Endodermal cell (in vitro differentiated cells): ENCODE results near the gene KIF17. TPM values are rescaled to one million over a fixed set of nuclear protein-coding genes. Genes with fewer than 3 reads are reported as not detected.

ENCODE experiments used
- DNase-seq: peaks from one replicate; pipeline ENCODE4 v3.0.0-alpha.2; 2017
- H3K27ac ChIP-seq: 2 replicates; pipeline ENCODE4 v1.5.1; 2013; ENCODE audit warnings: mild to moderate bottlenecking, low read depth, low read length, moderate library complexity
- H3K27me3 ChIP-seq: 2 replicates; pipeline ENCODE4 v1.6.1; 2013; ENCODE audit warnings: mild to moderate bottlenecking, low read length, moderate library complexity; ENCODE audit not compliant: insufficient read depth, control insufficient read depth, poor library complexity, severe bottlenecking
- H3K36me3 ChIP-seq: 2 replicates; pipeline ENCODE4 v1.7.0; 2013; ENCODE audit warnings: mild to moderate bottlenecking, low read length, moderate library complexity; ENCODE audit not compliant: control insufficient read depth, insufficient read depth
- H3K4me1 ChIP-seq: one replicate; pipeline ENCODE4 v1.7.0; 2013; ENCODE audit warnings: low read length; ENCODE audit not compliant: control insufficient read depth, insufficient read depth
- H3K4me3 ChIP-seq: 2 replicates; pipeline ENCODE4 v1.5.1; 2013; ENCODE audit warnings: mild to moderate bottlenecking, low read length, moderate library complexity
- H3K9ac ChIP-seq: 2 replicates; pipeline ENCODE4 v1.6.1; 2013; ENCODE audit warnings: mild to moderate bottlenecking, low read length, moderate library complexity; ENCODE audit not compliant: poor library complexity, severe bottlenecking; ENCODE audit errors: extremely low read depth
- H3K9me3 ChIP-seq: 2 replicates; pipeline ENCODE4 v1.6.1; 2013; ENCODE audit warnings: mild to moderate bottlenecking, low read length, moderate library complexity; ENCODE audit not compliant: control insufficient read depth
- H3K27ac Mint-ChIP-seq: 2 replicates; pipeline ENCODE4 v1.8.0; 2020; ENCODE audit warnings: mixed read lengths
- H3K27me3 Mint-ChIP-seq: 2 replicates; pipeline ENCODE4 v1.8.0; 2021; ENCODE audit warnings: mild to moderate bottlenecking, mixed read lengths; ENCODE audit not compliant: insufficient read depth
- H3K36me3 Mint-ChIP-seq: 2 replicates; pipeline ENCODE4 v1.8.0; 2020; ENCODE audit warnings: low read depth, mixed read lengths
- H3K4me1 Mint-ChIP-seq: 2 replicates; pipeline ENCODE4 v1.8.0; 2020; ENCODE audit warnings: mixed read lengths
- H3K4me3 Mint-ChIP-seq: 2 replicates; pipeline ENCODE4 v1.8.0; 2020; ENCODE audit warnings: mild to moderate bottlenecking, moderate library complexity, mixed read lengths
- H3K9me3 Mint-ChIP-seq: 2 replicates; pipeline ENCODE4 v1.8.0; 2020; ENCODE audit warnings: mild to moderate bottlenecking, mixed read lengths
- CTCF ChIP-seq: fragments of 200-600 bp; sonication (generic); conservative IDR thresholded peaks from 2 replicates; pipeline ENCODE4 v1.5.0; 2021; ENCODE audit warnings: antibody characterized with exemption, mild to moderate bottlenecking
- WGBS, 2 experiments: methylation state at CpG; one replicate each; pipeline versions ENCODE4 v1.1.5 to v1.1.7; 2013; ENCODE audit warnings: missing lambda C conversion rate in 2 of 2, mixed read lengths in 1 of 2; ENCODE audit not compliant: insufficient coverage in 1 of 2, insufficient read length in 1 of 2; 5-methylcytosine and 5-hydroxymethylcytosine counted together
- total RNA-seq, 2 donors: library from RNA; stranded (reverse); fragmentation: NEBNext Ultra II Directional in 1 of 2; extraction: Animal tissue kit (Norgen Biotek cat#: 25700) in 1 of 2; gene quantifications; 2 replicates in 1 of 2; 3 replicates in 1 of 2; pipeline ENCODE4 v1.2.1, GENCODE V29; 2021

Gene KIF17
- total RNA-seq, 2 donors from 2014 or later, result 4.2 to 8.0 TPM

GRCh38 chr1:20709868-20710267, 7.9 kb downstream of the KIF17 start:
- no peaks in the 10 kb centered on the region for H3K9me3 Mint-ChIP-seq
- no peaks in the 10 kb centered on the region for H3K27me3 Mint-ChIP-seq
- 89 to 95% methylated on average over 1 to 3 of the region's 3 CpGs for WGBS, 2 experiments
- DNase-seq, result no peak
- no peaks in the 10 kb centered on the region for H3K36me3 Mint-ChIP-seq
- no peaks in the 10 kb centered on the region for H3K9me3 ChIP-seq
- no peak overlapping the region for H3K9ac ChIP-seq
- H3K27ac Mint-ChIP-seq, result no peak overlapping the region
- H3K4me1 Mint-ChIP-seq, result no peaks in the 10 kb centered on the region
- no peaks in the 10 kb centered on the region for H3K27me3 ChIP-seq
- H3K4me1 ChIP-seq, result no peaks in the 10 kb centered on the region
- TF ChIP-seq CTCF, result no peak
- no peak overlapping the region for H3K4me3 ChIP-seq
- peak overlapping the region; percentile 84 for H3K27ac ChIP-seq
- H3K4me3 Mint-ChIP-seq, result no peak overlapping the region
- no peaks in the 10 kb centered on the region for H3K36me3 ChIP-seq

- WGBS, 2 experiments, result 84 to 88% methylated on average over 5 of the region's 5 CpGs
- Histone ChIP-seq H3K4me1 (no peaks in the 10 kb centered on the region), H3K9ac (no peak overlapping the region), H3K27ac (no peak overlapping the region), H3K9me3 (no peaks in the 10 kb centered on the region), H3K36me3 (no peaks in the 10 kb centered on the region), H3K4me3 (no peak overlapping the region), H3K27me3 (no peaks in the 10 kb centered on the region)
- Mint-ChIP-seq H3K36me3 (no peaks in the 10 kb centered on the region), H3K27ac (no peak overlapping the region), H3K9me3 (no peaks in the 10 kb centered on the region), H3K4me3 (no peak overlapping the region), H3K4me1 (no peaks in the 10 kb centered on the region), H3K27me3 (no peaks in the 10 kb centered on the region)
- DNase-seq, result no peak
- TF ChIP-seq CTCF, result no peak
Observed at GRCh38 chr1:20708891-20709290, 8.9 kb downstream of the KIF17 start.

GRCh38 chr1:20708057-20708456, 9.8 kb downstream of the KIF17 start:
- H3K36me3 ChIP-seq, result no peaks in the 10 kb centered on the region
- H3K9me3 ChIP-seq, result no peaks in the 10 kb centered on the region
- H3K4me3 Mint-ChIP-seq, result no peak overlapping the region
- no peak for DNase-seq
- 89 to 100% methylated on average over 4 to 6 of the region's 6 CpGs for WGBS, 2 experiments
- TF ChIP-seq CTCF, result no peak
- H3K4me1 ChIP-seq, result no peaks in the 10 kb centered on the region
- H3K27ac Mint-ChIP-seq, result no peak overlapping the region
- H3K9ac ChIP-seq, result no peak overlapping the region
- H3K9me3 Mint-ChIP-seq, result no peaks in the 10 kb centered on the region
- no peak overlapping the region for H3K27ac ChIP-seq
- no peaks in the 10 kb centered on the region for H3K36me3 Mint-ChIP-seq
- H3K4me3 ChIP-seq, result no peak overlapping the region
- H3K4me1 Mint-ChIP-seq, result no peaks in the 10 kb centered on the region
- H3K27me3 ChIP-seq, result no peaks in the 10 kb centered on the region
- H3K27me3 Mint-ChIP-seq, result no peaks in the 10 kb centered on the region
